ENCODE data around the gene ZNF423.

The ZNF423 gene

DNA sequence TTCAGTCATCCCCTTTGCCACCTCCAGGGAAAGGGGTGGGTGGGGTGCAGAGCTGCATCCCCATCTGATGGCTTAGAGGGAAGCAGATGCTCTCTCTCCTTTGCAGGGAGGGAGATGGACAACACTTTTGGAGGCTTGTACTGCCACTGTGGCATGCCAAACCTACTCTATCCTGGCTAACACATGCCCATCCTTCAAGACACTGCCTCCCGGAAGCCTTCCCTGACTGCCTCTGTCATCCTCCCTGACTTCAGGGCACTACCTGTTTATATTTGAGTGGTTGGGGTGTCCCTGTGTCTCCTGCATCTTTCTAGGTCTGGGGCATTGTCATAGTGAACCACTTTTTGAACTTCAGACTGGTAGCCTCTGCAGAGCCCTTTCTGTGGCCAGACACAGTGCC is 202.3 kb downstream of the ZNF423 start:
- H3K4me3 ChIP-seq (ENCODE audit: low read depth, low read length) = no peak overlapping the region
- TF ChIP-seq, protein P1, sequence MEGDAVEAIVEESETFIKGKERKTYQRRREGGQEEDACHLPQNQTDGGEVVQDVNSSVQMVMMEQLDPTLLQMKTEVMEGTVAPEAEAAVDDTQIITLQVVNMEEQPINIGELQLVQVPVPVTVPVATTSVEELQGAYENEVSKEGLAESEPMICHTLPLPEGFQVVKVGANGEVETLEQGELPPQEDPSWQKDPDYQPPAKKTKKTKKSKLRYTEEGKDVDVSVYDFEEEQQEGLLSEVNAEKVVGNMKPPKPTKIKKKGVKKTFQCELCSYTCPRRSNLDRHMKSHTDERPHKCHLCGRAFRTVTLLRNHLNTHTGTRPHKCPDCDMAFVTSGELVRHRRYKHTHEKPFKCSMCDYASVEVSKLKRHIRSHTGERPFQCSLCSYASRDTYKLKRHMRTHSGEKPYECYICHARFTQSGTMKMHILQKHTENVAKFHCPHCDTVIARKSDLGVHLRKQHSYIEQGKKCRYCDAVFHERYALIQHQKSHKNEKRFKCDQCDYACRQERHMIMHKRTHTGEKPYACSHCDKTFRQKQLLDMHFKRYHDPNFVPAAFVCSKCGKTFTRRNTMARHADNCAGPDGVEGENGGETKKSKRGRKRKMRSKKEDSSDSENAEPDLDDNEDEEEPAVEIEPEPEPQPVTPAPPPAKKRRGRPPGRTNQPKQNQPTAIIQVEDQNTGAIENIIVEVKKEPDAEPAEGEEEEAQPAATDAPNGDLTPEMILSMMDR (IDR thresholded peaks at IDR 0.05; ENCODE audit: insufficient read depth, low read length, missing control alignments) = no peak
- CTCF ChIA-PET = interaction anchor here (0.6 to 1.8 kb wide), 5 partner anchors 9 to 61 kb away, joined by 3 to 7 read pairs (median 6); no protein-coding TSS in a partner anchor
- POLR2A ChIA-PET = interaction anchor here (0.6 to 0.7 kb wide), 4 partner anchors 10 to 1043 kb away, joined by 3 to 5 read pairs (median 3); no protein-coding TSS in a partner anchor
- DNase-seq (ENCODE audit: low read depth, low spot score) = no peak

DNA sequence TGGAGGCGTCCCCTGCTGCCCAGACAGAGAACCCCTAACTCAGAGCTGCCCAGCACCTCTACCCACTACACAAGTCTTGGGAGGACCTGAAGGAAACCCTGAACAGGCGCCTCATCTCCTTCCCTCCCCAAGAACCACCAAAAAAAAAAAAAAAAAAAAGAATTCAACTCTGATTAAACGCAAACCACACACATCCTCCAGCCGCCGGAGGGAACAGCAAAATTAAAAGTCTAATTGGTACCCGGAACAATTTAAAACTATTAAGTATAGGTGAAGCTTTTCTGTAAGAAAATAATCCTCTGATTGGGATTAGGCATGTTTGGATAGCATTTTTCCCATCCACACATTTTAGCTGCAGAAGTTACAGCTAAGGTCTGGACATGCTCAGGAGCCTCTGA is 202.7 kb downstream of the ZNF423 start:
- no peak for DNase-seq (ENCODE audit: low read depth, low spot score)
- TF ChIP-seq, protein P1 (IDR thresholded peaks at IDR 0.05; ENCODE audit: insufficient read depth, low read length, missing control alignments) = no peak
- ChIA-PET POLR2A (interaction anchor here (0.6 to 0.7 kb wide), 3 partner anchors 9 to 1043 kb away, joined by 3 to 5 read pairs (median 3); no protein-coding TSS in a partner anchor), CTCF (interaction anchor here (1.5 kb wide), 3 partner anchors 9 to 60 kb away, joined by 4 to 7 read pairs (median 6); no protein-coding TSS in a partner anchor)
- H3K4me3 ChIP-seq (ENCODE audit: low read depth, low read length) = peak overlapping the region; percentile 30

DNA sequence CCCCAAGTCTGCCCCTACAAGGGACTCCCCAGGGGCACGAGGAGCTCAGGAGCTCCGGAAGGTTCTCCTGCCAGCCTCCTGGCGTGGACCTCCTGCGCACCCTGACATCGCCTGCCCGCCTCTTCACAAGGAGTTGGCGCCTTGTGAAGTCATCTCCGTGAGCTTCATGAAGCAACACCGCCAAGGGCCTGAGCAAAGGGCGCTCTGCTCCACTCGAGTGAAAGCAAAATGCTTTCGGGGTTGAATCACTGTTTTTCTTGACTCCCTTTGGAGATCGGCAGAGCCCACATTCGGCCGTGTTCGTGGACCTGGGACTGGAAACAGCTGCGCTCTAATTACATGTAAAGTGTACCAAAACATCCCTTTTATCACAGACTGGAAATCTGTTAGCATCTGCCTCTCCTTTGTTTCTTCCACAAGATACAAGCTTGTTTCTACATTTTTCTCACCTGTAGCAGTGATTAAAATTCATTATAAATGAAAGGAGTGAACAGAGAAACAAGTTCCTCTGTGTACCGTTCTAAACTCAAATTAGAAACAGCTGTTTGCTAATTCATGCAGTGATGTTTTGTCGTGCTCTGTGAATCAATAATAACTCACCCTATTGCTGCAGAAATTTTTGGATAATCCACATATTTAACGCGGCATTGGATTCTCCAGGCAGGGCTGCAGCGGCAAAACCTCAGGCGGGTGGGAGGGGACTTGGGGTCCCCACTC is 203.3 kb downstream of the ZNF423 start:
- ChIA-PET CTCF (interaction anchor here (1.1 to 1.5 kb wide), 4 partner anchors 9 to 60 kb away, joined by 3 to 7 read pairs (median 5); no protein-coding TSS in a partner anchor), POLR2A (interaction anchor here (0.6 to 1.4 kb wide), 3 partner anchors 9 to 1042 kb away, joined by 3 to 8 read pairs (median 3); no protein-coding TSS in a partner anchor)
- peak; percentile 44 for DNase-seq (ENCODE audit: low read depth, low spot score)

DNA sequence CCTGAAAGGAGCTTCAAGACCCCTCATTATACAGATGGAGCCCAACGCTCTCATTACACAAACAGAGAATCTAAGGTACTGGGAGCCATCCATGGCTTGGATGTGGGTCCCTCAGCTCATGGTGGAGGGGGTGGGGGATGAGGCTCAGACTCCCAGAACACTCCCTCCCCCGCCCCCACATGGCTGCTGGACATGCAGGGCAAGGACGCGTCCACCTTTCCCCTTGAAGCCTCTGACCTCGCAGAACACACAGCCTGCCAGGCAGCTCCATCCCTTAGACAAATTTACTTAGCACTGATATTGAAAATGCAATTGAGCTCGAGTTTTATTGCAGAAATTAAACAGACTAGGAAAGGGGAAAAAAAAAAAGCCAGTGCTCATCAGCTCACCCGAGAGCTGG is 203.9 kb downstream of the ZNF423 start:
- H3K4me3 ChIP-seq (ENCODE audit: low read depth, low read length) = no peak overlapping the region
- ChIA-PET POLR2A (interaction anchor here (1.3 to 1.4 kb wide), 2 partner anchors 8 to 12 kb away, joined by 3 to 8 read pairs; no protein-coding TSS in a partner anchor), CTCF (interaction anchor here (1.1 to 1.5 kb wide), 4 partner anchors 8 to 59 kb away, joined by 3 to 7 read pairs (median 5); no protein-coding TSS in a partner anchor)
- TF ChIP-seq, protein P1 (IDR thresholded peaks at IDR 0.05; ENCODE audit: insufficient read depth, low read length, missing control alignments) = no peak
- DNase-seq (ENCODE audit: low read depth, low spot score) = no peak

More for the DNA sequence above, 203.3 kb downstream of the ZNF423 start:
- TF ChIP-seq, protein P1 (IDR thresholded peaks at IDR 0.05; ENCODE audit: insufficient read depth, low read length, missing control alignments) = no peak
- peak overlapping the region; percentile 30 for H3K4me3 ChIP-seq (ENCODE audit: low read depth, low read length)

DNA sequence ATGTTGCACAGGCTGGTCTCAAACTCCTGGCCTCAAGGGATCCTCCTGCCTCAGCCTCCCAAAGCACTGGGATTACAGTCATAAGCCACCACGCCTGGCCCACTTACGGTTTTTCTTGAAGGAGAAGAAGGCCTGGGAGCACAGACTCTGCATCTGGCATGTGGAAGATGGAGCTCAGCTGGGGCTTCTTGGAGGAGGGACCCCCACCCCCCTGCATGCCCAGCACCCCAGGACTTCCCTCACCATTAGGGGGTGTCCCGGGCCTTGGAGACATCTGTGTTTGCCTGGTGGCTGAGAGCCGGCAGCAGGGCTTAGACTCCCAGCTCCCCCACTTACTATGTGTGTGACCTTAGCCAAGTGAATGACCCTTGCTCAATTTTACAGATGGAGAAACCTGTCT is 204.7 kb downstream of the ZNF423 start:
- TF ChIP-seq, protein P1 (IDR thresholded peaks at IDR 0.05; ENCODE audit: insufficient read depth, low read length, missing control alignments) = no peak
- POLR2A ChIA-PET = no interaction called here
- CTCF ChIA-PET = no interaction called here
- H3K4me3 ChIP-seq (ENCODE audit: low read depth, low read length) = no peak overlapping the region
- no peak for DNase-seq (ENCODE audit: low read depth, low spot score)

DNA sequence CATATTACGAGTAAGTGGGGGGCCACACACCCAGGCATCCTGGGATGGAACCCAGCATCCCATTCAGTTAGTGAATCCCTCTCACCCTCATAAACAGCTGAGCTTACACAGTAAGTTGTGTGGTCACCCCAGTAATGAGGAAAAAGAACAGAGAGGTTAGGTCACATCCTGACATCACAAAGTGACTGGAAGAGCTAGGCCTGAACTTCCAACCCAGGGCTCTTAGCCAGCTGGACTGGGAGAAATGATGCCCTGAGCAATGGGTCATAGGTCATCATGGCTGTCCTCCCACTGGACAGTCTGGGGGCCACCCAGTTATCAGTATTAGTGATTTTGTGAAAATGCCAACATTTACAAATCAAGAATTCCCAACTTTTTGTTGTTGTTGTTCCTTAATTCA is 205.3 kb downstream of the ZNF423 start:
- POLR2A ChIA-PET = interaction anchor here (1.3 kb wide), 1 partner anchor 11 kb away, joined by 5 read pairs; no protein-coding TSS in a partner anchor
- CTCF ChIA-PET = no interaction called here
- TF ChIP-seq, protein P1 (IDR thresholded peaks at IDR 0.05; ENCODE audit: insufficient read depth, low read length, missing control alignments) = no peak
- H3K4me3 ChIP-seq (ENCODE audit: low read depth, low read length) = no peak overlapping the region
- DNase-seq (ENCODE audit: low read depth, low spot score) = no peak

Data from AG04449 (cell line).